Left cardiac atrium (tissue), 4 donors: ENCODE data around the gene DTYMK. TPM values are rescaled to one million over a fixed set of nuclear protein-coding genes. Genes with fewer than 3 reads are reported as not detected.
"Not testable (repeated sequence)": the region's sequence is repeated elsewhere in the genome, so short reads cannot be mapped to it uniquely, and the experiment has no call there.

Experiments used
- ATAC-seq, 2 donors: fragments of 200-7000 bp; cut with Tn5 transposase; one replicate each; pipeline ENCODE4 v1.9.1; 2020; ENCODE audit warnings: mild to moderate bottlenecking in 2 of 2, moderate library complexity in 2 of 2
- DNase-seq: peaks from one replicate; pipeline ENCODE4 v3.0.0-alpha.2; 2020
- intact Hi-C, 2 donors: fragments of 100-400 bp; cut with DNase I; formaldehyde crosslinking; loops; one replicate each; pipeline versions ENCODE4 v1.14.1 to v1.15.1; 2022 to 2023
- long read RNA-seq: library from polyadenylated mRNA; unstranded; transcript quantifications from one replicate; pipeline ENCODE4 v2.0.0, GENCODE V29; 2021
- total RNA-seq, 2 donors: library from RNA; stranded (reverse); fragmentation: NEBNext Ultra II Directional; extraction: Animal tissue kit (Norgen Biotek cat#: 25700); gene quantifications; one replicate each; pipeline ENCODE4 v1.2.1, GENCODE V29; 2021
- donor health status: DM: no; HTN: yes; CAD: no.
- donor health status: DM: no; HTN: yes; CAD: no; lungs with severe emphysema.
- donor health status: DM: yes; HTN: yes; CAD: no.
- donor health status: Dilated cardiomyopathy.

DTYMK gene, protein sequence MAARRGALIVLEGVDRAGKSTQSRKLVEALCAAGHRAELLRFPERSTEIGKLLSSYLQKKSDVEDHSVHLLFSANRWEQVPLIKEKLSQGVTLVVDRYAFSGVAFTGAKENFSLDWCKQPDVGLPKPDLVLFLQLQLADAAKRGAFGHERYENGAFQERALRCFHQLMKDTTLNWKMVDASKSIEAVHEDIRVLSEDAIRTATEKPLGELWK
- 10 to 100 TPM in 1 of 2 donors, 1 to 10 TPM in 1; 9.8 to 14.3 TPM for total RNA-seq
- long read RNA-seq, transcript DTYMK-201 (5 exons, 1,232 nt): major isoform, 5 of 9 reads
- long read RNA-seq, partial matches to known transcripts: 0 of 9 reads
- long read RNA-seq, other reads (novel, unspliced or antisense): 1 of 9 reads

DNA sequence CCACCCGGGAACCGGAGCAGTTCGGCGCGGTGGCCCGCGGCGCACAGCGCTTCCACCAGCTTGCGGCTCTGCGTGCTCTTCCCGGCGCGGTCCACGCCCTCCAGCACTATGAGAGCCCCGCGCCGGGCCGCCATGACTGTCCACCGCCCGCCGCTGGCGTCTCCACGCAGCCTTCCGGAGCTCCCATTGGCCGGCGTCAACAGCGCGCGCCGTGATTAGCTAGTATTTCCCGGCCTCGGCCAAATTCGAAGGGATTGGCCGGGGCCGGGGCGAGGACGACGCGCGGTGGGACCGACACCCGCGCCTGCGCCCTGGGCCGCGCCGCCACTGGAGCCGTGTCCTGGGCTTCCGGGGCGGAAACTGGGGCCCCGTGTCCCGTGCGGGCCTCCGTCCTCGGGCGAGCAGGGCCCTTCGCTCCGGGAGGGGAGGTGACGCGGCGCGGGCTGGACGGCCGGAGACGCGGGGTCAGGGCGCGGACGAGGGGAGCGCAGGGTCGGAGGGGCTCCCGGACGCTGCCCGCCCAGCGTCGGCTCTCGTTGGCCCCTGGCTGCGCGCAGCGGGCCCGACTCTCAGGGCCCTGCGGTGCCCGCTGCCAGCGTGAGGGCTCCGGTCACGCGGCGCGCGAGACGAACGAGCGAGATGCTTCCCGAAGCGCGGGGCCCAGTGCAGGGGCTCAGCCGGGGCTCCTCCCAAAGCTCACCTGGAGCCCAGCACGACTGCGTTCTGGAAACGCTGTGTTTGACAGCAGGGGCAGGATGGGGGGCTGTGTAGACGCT is at the start of gene DTYMK:
TSS of gene DTYMK (minus strand) at position 166 of the 776 bp plus-strand sequence. CDS start at position 134, 32 bp downstream.
- ATAC-seq: peak; percentile 98 to 99
- DNase-seq: peak; percentile 98
- intact Hi-C loops: no loop called here

DNA sequence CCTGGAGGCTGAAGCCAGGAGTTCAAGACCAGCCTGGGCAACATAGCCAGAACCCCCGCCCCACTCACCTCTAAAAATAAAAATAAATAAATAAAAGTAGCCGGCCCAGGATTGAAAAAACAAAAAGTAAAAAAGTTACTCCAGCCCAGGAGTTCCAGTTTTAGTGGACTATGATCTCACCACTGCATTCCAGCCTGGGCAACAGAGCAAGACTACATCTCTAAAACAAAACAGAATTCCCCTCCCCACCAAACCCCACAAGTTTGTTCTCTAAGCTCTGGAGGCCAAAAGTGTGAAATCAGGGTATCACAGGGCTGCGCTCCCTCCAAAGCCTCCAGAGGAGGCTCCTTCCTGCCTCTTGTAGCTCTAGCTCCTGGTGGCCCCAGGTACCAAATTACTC is 49.5 kb upstream of the DTYMK start:
- intact Hi-C loops: loop anchor here (5.0 kb wide), 2 partner anchors 126 to 131 kb away; partner anchors contain the start of gene RTP5 (in 1 of the 2)
- no peak for DNase-seq
- no peak for ATAC-seq

DNA sequence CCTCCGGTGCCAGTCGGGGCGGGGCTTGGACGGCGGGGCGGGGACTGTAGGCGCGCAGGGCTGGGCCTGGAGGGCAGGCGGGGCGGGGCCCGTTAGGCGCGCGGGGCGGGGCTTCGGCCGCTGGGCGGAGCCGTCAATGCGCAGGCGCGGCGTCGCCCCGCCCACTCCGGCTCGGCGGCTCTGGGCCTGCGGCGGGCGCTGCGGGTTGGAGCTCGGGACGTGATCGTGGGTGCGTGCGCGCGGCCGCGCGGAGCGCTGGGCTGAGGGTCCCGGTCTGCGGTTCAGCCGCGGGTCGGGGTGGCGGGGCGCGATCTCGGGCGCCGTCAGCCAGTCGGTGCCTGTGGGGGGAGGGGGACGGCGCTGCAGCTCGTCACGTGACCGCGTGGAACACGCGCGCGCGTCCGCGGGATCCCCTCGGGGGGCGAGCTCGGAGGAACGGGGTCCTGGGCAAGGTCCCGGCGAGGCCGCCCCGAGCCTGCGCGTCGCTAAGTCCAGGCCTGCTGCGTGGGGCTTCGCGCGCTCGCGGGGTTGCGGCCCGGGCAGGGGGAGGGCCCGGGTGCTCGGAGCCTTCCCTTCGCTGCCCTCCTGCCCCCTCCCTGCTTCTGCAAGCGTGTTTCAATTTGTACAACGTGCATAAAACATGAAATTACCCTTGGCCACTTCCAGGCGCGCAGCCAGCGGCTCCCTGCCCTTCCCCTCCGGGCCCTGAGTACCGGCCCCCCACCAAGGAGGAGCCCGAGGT is 48.0 kb upstream of the DTYMK start, which contains the start of gene D2HGDH:
TSS of gene D2HGDH (plus strand) at position 164 of the 742 bp plus-strand sequence. CDS start 595 bp downstream, outside the sequence.
- intact Hi-C loops: loop anchor here (5.0 kb wide), 2 partner anchors 128 to 133 kb away; partner anchors contain the start of gene RTP5 (in 1 of the 2)
- ATAC-seq (peak; percentile 95 to 97), DNase-seq (peak; percentile 96)

DNA sequence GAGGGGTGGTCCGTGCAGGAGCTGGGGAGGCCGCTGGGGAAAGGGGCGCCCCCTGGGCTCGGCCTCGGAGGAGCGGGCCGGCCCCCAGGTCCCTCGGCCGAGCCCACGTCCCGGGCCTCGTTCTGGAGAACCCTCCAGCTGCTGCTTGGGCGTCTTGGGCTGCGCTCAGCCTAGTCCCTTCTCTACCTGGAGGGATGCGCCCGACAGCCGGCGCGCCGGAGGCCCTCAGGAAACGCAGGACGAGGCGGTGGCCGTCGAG is 47.5 kb upstream of the DTYMK start:
- DNase-seq (no peak), ATAC-seq (peak in 1 of 2 donors; percentile 2)
- intact Hi-C loops: no loop called here

DNA sequence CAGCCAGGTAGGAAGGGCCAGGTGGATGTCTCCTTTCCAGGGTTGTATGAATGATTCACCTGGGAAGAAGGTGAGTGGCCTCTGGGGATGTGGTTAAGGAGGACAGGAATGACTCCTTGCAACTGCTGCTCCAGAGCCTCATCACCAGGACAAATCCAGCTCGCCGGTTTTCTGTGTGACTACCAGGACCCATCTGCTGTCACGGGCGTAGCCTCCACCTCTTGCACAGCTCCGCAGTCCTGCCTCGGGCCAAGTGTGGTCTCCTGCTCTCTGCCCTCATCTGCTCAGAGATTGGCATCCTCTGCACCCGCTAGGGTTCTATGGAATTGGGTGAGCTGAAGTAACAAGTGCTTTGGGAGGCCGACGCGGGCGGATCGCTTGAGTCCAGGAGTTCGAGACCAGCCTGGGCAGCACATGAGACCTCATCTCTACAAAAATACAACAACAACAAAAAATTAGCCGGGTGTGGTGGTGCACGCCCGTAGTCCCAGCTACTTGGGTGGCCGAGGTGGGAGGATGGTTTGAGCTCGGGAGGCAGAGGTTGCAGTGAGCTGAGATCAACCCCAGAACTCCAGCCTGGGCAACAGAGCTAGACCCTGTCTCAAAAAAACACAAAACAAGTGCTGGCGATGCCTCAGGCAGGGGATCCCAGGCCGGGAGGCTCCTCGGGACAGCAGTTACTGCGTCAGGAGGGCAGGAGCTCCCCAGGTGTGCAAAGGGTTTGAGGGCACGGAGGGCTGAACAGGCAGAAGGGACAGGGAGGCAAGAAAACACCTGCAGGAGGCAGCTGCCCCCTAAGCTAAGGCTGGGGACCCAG is 47.0 kb upstream of the DTYMK start:
- intact Hi-C loops: no loop called here
- no peak for DNase-seq
- no peak for ATAC-seq

DNA sequence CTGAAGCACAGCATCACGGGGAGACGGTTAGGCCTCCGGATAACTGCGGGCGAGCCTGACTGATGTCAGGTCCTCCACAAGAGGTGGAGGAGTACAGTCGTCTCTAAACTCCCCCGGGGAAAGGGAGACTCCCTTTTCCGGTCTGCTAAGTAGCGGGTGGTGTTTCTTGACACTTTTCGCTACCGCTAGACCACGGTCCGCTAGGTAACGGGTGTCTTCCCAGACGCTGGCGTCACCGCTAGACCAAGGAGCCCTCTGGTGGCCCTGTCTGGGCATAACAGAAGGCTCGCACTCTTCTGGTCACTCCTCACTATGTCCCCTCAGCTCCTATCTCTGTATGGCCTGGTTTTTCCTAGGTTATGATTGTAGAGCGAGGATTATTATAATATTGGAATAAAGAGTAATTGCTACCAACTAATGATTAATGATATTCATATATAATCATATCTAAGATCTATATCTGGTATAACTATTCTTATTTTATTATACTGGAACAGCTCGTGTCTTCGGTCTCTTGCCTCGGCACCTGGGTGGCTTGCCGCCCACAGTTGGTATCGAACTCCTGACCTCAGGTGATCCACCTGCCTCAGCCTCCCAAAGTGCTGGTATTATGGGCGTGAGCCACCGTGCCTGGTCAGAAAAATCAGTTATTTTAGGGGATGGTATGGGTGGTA is 46.0 kb upstream of the DTYMK start:
- intact Hi-C loops, ATAC-seq: not testable (repeated sequence)
- DNase-seq: peak; percentile 77

DNA sequence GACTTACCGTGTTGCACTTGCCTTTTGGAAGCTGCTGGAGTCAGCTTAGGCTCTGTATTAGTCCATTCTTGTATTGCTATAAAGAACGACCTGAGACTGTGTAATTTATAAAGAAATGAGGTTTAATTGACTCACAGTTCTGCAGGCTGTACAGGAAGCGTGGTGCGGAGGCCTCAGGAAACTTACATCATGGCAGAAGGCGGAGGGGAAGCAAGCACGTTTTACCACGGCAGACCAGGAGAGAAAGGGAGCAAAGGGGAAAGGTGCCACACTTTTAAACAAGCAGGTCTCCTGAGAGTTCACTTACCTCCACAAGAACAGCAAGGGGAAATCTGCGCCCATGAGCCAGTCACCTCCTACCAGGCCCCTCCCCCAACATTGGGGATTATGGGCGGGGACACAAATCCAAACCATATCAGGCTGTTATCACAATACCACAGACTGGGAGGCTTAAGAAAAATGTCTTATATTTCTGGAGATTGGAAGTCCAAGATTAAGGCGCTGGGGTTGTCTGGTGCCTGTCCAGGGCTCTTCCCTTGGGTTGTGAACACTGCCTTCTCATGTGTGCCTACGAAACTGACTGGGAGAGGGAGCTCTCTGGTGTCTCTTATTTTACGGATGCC is 44.2 kb upstream of the DTYMK start:
- no peak for DNase-seq
- ATAC-seq: no peak
- intact Hi-C loops: no loop called here

DNA sequence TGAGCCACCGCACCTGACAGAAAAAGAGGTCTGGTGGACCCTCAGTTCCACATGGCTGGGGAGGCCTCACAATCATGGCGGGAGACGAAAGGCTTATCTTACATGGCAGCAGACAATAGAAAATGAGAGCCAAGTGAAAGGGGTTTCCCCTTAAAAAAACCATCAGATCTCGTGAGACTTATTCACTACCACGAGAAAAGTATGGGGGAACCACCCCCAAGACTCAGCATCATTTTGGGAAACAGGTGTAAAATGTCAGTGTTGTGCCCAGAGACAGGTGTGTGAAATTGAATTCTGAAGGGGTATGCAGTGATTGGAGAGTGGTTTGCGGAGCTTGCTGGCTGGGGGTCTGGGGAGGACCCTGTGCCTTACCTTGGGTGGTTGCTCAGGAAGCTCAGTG is 43.3 kb upstream of the DTYMK start:
- DNase-seq: no peak
- intact Hi-C loops: loop anchor here in 1 of 2 donors (5.0 kb wide), 1 partner anchor 147 kb away; no protein-coding TSS in a partner anchor
- ATAC-seq: no peak

DNA sequence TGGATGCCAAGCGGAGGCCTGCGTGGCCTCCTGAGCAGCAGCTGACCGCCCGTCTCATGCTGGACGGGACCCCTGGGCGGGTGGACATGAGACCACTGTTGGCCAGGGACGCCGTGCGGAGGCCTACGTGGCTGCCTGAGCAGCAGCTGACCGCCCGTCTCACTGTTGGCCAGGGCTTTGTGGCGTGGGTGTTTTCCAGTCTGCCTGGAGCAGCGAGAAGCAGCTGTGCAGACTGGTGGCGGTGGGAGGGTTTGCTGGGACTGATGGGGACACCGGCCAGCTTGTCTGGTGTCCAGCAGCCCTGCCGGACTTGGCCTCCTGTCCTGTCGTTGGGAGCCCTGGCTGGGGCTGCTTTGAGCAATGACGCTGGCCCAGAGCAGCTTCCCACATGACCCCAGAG is 42.0 kb upstream of the DTYMK start:
- ATAC-seq (peak; percentile 86 to 89), DNase-seq (peak; percentile 82)
- intact Hi-C loops: loop anchor here in 1 of 2 donors (5.0 kb wide), 1 partner anchor 149 kb away; no protein-coding TSS in a partner anchor

DNA sequence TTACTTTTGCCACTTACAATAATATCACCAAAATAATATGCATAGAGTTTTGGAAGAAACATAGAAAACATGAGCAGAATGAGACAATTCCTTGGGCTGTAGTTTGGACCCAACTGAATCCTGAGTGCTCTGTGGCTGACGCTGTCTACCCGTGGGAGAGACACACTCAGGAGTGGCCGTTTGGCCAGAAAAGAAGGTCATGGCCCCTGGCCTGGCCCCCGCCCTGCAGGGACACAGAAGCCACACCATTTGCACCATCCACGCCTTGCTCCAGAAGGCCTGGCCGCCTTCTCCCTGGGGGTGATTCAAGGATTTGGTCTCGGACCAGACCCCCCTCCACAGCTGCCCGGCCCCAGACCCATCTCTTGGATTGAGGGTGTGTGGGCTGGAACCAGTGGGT is 41.4 kb upstream of the DTYMK start:
- ATAC-seq: peak in 1 of 2 donors; percentile 59
- no peak for DNase-seq
- intact Hi-C loops: loop anchor here in 1 of 2 donors (5.0 kb wide), 1 partner anchor 149 kb away; no protein-coding TSS in a partner anchor

DNA sequence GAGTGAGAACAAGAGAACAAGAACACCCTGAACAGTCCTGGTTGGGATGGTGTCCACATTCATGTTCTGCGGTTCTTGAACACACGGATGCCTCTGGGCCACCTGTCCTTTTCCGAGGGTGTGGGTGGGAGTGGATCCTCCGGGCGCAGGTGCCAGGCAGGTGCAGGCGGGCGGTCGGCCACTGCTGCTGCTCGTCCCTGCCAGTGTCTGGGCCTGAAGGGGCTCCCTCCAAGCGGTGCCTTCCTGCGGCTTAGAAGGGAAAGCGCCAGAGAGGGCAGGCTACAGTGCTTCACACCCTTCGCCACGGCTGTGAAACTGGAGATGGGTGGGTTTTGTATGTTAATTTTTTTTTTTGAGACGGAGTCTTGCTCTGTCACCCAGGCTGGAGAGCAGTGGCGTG is 39.8 kb upstream of the DTYMK start:
- intact Hi-C loops: loop anchor here in 1 of 2 donors (5.0 kb wide), 1 partner anchor 151 kb away; no protein-coding TSS in a partner anchor
- DNase-seq (no peak), ATAC-seq (no peak)

DNA sequence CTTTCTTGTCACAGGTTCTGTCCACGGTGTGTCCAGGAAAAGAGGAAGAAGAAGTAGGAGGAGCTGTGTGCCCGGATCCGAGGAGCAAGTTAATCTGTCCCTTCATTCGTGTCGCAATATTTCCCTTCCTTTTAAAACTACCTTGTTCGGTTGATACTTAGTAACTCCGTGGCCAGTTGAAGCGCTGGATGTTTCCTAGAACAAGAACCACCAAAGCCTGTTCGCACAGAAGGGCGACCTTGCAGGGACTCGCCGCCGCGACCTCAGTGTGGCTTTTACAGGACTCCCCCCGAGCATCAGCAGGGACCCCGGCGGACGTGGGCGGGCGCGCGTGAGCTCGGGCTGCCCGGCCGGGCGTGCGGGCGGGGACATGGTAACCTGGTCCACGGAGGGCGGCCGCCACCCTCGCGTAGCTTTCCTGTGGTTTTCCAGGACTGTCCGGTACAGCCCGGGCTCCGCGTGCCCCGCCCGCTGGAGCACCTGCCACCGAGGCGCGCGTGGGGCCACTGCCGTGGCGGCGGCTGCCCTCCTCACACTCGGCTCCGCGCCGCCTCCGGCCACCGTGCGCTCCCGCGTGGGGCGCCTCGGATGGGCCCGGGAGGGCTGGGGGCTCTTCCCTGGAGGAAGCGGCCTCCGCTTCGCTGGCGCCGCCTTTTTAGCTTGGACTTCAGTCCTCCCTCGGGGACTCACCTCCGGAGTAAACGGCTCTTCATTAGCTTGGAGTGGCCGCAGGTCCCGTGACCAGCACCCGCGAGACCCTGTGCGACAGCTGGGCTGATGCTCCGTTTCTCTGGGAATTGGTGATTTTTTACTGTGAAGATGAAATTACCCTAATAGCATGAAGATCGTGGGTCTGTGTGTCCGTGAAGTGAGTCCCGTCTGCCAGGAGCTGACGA is 38.6 kb upstream of the DTYMK start:
- no peak for DNase-seq
- no peak for ATAC-seq
- intact Hi-C loops: loop anchor here in 1 of 2 donors (5.0 kb wide), 1 partner anchor 152 kb away; no protein-coding TSS in a partner anchor

DNA sequence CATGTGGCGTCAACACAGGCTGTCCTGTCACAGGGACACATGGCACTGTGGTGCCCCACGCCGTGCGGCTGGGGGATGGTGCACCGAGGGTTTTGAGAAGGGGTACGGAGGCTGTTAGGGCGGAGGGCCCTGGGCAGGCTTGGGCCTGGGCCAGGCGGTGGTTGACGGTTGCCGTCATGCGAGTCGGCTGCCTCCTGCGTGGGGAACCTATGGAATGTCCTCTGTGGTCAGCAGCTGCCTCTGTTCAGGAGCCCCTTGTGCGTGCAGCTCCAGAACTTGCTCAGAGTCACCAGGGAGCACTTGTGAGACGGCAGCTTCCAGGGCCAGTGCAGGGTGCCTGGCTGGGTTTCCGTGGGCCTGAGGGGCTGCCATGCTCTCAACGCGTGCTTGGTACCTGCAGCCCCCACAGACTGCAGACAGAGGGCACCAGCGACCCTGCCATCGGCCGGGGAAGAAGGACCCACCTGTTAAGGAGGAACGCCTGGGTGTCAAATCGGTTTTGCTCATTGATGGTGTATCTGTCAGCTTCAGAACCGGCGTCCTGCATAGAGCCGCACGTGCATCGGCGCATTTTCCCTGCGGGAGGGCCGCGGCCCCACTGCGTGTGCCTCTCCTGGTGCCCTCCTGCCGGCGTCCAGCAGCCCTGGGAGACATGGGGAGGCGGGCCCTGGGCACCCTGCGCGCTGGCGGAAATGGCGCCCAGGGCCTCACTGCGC is 37.8 kb upstream of the DTYMK start:
- intact Hi-C loops: no loop called here
- no peak for DNase-seq
- ATAC-seq: no peak

DNA sequence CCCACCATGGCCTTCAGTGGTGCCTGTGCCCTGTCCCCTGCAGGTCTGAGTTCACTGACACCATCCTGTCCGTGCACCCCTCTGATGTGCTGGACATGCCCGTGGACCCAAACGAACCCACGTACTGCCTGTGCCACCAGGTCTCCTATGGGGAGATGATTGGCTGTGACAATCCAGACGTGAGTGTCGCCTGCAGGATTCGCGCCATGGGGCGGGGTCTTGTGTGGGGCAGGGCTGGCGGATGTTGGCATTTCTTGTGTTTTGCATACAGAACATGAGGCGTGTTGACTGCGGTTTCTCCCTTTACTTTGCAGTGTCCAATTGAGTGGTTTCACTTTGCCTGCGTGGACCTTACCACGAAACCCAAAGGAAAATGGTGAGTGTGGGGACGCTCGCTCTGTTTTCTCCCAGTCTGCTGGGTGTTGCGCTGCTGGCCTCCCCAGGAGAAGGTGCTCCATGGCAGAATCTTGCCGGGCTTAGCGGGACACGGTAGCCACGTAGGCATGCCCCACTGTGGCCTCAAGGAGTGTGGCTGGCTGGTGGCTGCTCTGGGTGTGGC is 36.4 kb upstream of the DTYMK start:
- ATAC-seq: no peak

DNA sequence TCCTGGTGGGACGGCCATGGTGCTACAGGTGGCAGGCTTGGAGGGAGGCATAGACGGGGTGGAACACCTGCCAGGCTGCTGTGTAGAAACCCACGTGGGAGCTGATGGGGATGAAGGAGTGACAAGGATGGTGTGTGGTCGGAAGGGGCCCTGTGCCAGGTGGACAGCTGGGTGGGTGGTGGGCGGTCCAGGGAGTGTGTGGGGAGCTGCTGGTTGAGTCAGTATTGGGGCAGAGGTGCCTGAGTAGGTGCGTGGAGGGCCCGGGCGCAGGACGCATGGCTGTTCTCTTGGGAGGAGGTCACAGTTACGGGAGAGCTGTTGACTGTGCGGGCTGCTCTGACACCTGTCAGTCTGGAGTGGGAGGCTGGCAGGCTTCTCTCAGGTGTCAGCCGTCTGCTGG is 35.2 kb upstream of the DTYMK start:
- no peak for DNase-seq
- intact Hi-C loops: no loop called here
- ATAC-seq: no peak

More for the DNA sequence above, 36.4 kb upstream of the DTYMK start:
- no peak for DNase-seq
- intact Hi-C loops: no loop called here

DNA sequence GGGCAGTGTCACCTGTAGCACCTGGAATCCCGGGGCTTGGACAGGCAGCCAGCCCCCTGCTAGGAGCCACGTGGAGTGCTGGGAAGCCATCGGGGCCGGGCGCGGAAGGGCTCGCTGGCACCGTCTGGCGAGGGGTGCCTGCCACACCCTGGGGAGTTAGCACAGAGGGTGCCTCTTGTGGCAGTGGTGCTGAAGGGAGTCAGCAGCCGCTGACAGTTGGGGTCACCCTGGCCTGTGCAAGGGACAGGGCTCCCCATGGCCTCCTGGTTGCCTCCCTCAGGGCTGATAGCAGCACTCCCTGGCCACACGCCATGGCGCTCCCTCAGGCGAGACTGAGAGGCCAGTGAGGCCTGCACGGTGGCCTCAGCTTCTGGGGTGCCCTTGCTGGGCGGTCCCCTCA is 33.9 kb upstream of the DTYMK start:
- ATAC-seq: no peak
- intact Hi-C loops: no loop called here

More for the DNA sequence above, 33.9 kb upstream of the DTYMK start:
- no peak for DNase-seq
